Hematopoietic multipotent progenitor cell treated with erythropoietin and hydrocortisone succinate and interleukin-3 and kit ligand, for 6 days (in vitro differentiated cells): ENCODE measurements around the gene UBTD1.

ENCODE experiments used
- DNase-seq: peaks from one replicate; pipeline ENCODE4 v3.0.0-alpha.2; 2015

UBTD1 gene

DNA sequence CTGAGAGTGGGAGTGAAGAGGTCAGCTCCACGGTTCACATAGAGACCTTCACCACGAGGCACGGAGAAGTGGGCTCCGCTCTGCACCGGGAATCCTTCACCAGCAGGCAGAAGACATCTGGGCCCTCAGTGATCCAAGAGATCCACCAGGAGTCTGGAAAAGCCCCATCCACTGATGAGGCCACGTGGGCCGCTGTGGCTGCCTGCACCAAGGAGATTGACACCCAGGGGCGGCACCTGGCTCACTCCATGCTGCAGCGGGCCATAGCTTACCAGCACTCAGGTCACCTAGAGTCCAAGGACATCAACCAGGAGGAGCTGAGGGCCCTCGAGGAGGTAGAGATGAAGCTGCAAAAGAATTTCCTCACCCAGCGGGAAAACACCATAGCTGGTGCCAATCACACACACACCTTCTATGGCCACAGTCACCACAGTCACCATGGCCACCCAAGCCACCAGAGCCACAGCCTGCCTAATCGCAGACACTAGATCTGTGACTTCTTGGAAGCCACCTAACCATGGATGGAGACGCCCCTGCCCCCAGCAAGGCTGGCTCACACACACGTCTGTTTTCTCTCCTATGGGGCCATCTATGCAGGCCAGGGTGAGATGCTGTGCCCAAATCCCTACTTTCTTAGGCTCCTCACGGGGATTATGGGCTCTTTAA, 91.5 kb downstream of the UBTD1 start:
- no peak for DNase-seq

DNA sequence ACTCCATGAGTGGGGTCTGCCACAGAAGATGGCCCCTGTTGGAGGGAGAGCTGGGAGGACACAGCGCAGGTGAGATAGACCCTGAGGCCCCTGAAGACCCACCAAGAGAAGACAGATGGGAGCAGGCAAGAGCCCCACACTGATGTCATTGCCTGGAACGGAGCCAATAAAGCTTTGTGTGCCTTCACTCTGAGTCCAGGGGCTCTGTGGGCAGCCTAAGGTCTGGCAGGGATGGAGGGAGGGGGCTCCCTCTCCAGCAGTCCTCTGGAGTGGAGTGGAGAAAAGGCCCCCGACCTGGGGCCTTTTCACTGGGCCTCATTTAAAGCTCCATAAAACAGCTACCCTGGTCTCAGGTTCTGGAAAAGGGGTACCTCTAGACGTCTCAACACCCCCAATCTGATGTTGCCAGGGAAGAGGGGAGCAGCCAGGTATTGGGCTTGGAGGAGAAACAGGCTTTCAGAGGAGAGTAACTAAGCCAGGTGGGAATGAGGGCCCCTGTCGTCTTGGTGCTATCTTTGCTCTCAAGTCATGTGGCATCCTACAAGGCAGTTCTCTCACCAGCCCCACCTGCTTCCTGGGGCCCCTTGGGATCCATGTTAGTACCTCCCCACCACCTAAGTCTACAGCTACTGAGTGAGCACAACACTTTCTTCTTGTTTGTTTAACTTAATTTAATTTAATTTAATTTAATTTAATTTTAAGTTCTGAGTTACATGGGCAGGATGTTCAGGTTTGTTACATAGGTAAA, 92.2 kb downstream of the UBTD1 start:
- peak; percentile 24 for DNase-seq

DNA sequence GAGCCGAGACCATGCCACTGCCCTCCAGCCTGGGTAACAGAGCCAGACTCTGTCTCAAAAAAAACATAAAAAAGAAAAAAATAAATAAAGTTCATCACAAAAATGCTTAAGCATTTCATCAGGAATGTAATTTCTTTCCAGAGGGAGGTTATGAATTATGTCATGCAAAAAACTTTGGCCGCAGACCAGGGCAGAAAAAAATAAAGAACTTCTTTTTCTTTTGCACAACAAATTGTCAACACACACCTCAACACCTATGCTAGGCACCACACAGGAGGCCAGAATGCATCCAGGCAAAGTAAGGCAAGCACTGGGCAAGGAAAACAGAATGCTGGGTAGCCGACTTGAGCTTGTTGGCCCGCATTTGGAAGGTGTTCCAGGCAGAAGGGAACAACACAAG, 94.7 kb downstream of the UBTD1 start:
- no peak for DNase-seq

DNA sequence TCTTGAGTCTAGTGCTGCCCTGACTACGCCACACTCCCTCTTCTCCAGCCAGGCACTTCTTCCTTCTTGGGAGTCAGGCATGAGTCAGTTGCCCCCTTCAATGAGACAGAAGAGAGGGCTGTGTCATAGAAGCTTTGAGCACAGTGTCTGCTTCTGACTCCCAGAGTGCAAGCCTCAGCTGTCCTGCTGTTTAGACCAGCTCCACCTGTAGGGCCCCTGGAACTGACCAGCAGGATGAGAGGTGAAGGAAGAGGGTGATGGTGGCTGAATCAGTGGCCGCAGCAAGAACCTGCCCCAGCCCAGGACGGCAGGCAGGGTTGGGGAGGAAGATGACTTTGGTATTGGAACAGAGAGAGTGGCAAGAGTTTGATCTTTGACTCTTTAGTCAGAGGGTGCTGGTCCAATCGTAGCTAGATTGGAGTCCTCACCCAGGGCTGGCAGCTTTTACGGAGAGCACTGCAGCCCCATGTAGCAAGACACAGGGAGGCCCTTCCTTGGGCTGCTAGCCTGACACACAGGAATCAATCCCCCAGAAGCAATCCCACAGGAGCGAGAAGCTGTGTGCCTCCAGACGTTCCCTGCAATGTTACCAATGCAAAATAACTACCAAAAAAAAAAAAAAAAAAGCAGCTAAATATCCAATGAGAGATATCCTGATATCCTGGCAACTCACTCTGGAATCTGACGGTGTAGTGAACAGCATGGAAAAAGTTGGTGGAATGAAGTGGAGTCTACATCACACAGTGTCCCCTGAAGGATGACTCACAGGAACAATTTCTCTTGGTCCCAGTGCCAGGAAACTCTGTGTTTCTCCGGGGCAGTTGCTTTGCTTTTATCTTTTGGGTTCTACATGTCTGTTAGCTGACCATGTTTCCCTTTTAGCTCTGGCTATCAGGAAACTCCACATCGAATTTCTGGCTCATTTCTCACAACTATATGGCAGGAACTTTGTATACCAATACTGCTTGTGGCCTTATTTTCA, 97.7 kb downstream of the UBTD1 start:
- peak; percentile 45 for DNase-seq

DNA sequence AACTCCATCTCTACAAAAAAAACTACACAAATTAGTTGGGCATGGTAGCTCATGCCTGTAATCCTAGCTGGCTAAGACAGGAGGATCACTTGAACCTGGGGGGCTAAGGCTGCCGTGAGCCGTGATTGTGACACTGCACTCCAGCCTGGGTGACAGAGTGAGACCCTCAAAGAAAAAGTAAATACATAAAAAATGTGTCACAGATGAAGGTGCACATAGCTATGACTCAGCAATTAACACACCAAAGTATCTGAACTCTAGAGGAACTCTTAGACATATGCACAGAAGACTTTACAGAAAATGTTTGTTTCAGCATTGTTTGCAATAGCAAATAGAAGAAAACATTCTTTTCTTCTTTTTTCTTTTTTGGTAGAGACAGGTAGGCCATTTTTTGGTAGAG, 99.1 kb downstream of the UBTD1 start:
- peak; percentile 25 for DNase-seq

DNA sequence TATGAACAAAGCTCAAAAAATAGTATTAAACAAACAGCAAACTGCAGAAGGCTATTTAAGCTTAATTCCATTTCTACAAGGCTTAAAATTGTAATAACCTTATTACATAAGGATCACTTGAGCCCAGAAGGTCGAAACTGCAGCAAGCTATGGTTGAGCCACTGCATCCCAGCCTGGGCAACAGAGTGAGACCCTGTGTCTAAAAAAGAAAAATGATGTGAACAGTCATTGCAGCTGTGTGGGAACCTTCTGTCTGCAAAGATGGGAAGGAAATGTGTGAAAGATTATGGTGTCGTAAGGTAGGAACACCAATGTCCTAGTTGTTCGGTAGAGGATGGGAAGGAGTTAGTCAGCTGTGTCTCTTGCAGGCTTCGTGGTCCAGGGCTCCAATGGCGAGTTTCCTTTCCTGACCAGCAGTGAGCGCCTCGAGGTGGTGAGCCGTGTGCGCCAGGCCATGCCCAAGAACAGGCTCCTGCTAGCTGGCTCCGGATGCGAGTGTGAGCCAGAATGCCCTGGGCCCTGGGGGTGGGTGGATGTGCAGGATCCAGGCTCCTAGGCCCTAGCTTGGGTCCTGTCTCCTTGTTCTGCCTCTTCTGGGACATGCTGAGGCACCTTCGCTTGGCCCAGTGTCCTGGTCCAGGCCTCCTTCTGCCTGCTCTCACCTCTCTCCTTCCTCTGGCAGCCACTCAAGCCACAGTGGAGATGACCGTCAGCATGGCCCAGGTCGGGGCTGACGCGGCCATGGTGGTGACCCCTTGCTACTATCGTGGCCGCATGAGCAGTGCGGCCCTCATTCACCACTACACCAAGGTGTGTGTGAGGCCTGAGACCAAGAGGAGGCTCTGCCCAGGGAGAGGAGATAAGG, 99.9 kb downstream of the UBTD1 start:
- DNase-seq: no peak

DNA sequence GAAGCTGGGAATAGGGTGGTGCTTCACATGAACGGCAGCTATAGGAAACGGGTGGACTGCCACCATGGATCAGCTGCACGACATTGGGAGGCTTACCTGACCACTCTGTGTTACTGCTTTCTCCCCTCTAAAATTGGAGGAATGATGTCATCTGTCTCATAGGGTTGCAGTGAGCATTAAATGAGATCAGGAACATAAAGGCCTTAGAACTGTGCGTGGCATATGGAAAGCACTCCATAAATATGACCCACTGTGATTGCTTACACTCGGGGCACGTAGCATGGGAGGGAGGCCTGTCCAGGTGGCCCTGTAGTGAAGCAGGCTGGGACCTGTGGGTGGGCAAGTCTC, 100.5 kb downstream of the UBTD1 start:
- no peak for DNase-seq

DNA sequence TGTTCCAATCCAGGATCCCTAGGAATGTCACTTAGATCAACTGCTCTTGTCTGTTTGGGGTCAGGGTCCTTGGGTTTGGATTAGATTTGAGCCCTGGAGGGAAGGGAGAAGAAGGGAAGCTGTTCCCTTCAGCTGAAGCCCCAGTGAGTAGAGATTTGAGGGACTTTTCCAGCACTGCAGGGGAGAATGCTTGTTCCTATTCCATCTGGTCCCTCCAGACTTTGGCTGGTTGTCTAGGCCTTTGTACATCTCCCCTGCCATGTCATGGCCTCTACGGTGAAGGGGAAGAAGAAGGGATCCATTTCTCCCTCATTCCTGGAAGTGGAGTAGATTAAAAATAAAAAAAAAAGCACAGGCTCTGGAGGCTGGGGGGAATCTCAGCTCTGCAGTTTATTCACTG, 101.9 kb downstream of the UBTD1 start:
- DNase-seq: no peak

DNA sequence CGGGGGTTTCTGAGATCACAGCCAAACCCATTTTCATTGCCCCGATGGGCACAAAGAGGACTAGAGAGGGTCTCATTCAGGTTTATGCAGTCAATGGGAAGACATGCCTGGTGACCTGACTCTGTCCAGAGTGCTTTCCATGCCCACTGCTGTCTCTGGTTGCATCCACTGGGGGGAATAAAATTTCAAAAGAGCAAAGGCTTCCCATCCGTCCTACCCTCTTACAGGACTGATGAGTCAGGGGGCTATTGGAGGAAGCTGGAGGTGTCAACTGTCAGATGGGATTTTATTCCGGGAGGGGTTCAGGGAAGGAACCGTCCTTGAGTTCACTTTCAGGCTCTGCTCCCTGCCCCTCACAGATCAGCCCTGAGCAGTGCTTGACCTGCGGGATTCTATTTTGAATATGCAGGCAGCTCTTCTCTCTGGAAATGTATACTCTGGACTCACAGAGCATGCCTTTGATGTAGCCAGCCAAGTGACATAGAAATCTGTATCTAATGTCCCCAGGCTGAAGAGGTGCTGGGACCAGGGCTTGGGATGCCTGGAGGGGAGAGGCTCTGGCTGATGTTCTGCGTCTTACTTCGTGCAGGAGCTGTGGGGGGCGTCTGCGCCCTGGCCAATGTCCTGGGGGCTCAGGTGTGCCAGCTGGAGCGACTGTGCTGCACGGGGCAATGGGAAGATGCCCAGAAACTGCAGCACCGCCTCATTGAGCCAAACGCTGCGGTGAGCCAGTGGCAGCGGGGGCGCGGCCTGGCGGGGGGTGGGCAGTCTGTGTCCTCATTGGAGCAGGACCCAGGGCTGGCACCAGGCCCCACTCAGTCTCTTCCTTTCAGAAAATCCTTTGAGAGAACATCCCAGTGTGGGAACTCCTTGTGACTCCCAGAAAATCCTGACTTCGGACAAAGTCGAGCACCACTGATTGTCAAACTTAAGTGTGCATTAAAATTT, 102.8 kb downstream of the UBTD1 start:
- DNase-seq: no peak

DNA sequence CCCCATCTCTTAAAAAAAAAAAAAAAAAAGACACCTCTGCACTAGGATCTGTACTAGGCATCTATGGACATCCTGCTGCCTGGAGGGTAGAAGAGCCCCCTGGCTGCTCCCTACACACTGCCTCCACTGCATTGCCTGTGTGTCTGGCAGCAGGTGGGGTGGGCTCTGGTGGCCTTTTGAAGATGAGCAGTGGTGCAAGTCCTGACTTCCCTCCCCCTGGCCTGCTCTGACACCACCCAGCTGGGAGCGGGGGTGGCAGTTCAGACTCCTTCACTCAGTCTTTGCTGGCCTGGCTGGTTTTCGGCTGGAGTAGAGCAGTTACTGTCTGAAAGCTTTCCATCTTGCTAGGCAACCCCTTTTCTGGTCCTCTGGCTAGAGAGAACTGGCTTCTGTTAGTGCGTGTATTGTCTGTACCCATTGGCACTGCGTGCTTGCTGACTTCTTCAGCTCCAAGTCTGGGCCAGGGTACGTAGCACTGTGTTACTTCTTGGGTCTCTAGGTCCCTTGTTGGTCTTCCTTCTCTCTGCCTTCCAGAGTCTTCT, 108.4 kb downstream of the UBTD1 start:
- no peak for DNase-seq

DNA sequence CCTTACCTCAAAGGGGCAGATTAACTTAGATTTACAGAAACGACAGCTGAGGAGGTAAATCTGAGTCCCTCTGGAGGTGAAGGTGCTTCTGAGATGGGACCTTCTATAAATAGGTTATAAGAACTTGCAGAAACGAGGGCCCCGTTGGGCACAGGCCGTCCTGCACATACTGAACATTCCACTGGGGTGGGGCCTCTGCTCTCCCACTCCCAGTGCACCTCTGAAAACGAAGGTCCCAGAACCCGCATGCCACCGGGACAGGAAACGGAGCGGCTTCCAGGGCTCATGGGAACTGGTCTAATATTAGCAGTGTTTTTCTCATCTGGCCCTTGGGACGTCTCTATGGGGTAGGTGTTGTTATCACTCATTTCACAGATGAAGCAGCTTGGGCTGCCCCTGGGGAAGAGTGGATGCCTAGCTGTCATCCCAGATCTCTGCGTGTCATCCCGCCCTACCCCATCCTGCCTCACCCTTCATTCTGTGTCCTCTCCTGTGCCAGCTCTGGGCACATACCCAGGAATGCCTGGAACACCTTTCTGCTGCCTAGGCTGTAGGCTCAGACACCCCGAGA, 110.4 kb downstream of the UBTD1 start:
- DNase-seq: no peak

DNA sequence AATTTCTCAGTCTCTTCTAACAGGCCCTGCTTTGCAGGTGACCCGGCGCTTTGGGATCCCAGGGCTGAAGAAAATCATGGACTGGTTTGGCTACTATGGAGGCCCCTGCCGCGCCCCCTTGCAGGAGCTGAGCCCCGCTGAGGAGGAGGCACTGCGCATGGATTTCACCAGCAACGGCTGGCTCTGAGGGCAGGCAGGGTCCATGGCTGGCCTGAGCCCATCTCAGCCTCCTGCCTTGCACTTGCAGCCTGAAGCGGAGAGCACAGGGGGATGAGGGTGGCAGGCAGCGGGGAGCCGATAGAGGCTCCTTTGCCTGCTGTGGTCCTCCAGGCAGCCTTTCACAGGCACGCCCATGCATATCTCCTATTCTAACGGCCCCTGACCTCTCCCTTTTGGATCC, 112.7 kb downstream of the UBTD1 start:
- DNase-seq: no peak

DNA sequence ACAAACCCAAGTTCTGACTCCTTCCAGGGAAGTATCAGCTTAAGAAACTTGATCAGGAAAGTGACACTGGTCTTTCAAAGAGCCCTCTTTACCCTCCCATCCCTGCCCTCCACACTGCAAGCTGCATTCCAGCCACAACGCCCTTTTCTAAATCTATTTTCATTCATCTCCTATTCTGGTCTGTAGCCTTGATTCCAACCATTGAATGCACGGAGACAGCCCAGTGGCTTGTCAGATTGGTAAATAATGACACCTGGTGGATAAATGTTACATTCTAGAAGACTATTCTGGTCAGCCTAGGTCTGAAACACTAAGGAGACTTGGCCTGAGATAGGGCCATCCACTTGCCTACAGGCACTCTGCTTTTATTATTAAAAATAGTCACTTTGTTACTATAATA, 113.7 kb downstream of the UBTD1 start:
- peak; percentile 59 for DNase-seq

DNA sequence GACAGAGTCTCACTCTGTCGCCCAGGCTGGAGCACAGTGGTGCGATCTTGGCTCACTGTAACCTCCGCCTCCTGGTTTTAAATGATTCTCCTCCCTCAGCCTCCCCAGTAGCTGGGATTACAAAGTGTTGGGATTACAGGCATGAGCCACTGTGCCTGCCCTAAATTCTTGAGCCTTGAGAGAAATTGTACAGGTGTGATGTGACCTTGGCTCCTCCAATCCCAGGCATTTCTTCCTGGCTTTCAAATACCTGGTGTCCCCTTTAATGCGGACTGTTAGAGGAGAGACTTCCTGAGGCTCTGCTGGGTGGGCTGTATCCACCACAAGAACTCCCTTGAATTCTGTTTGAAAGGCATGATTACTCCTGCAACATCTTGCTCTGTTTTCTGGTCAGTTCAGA, 119.6 kb downstream of the UBTD1 start:
- DNase-seq: no peak

DNA sequence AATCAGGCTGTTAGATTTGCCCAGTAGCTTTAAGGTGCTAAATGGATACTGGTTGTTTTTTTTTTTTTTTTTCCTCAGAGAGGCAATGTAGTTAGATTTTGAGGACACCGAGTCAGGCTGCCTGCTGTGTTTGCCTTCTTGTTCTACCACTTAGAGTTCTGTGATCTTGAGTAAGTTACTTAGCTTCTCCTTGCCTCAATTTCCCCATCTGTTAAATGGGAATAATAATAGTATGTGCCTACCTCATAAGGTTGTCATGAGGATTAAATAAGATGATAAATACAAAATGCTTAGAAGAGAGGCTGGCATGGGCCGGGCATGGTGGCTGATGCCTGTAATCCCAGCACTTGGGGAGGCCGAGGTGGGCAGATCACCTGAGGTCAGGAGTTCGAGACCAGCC, 120.0 kb downstream of the UBTD1 start:
- DNase-seq: no peak
